ENCODE results near the gene PHF12.

- TF ChIP-seq POLR2A (IDR thresholded peaks at IDR 0.05; ENCODE audit: low read depth): no peak
- no peak for TF ChIP-seq POLR2AphosphoS5 (IDR thresholded peaks at IDR 0.05)
- TF ChIP-seq CTCF (IDR thresholded peaks at IDR 0.05): no peak
- no peak for TF ChIP-seq EP300 (IDR thresholded peaks at IDR 0.05)
Observed at GRCh38 chr17:28920201-28920600, 31.1 kb downstream of the PHF12 start.
